Osteoblast (primary cell): Measurements from ENCODE around the gene PLAC8L1. TPM values are rescaled to one million over a fixed set of nuclear protein-coding genes. Genes with fewer than 3 reads are reported as not detected.

Experiments
- DNase-seq: peaks from one replicate; pipeline ENCODE4 v3.0.0; 2011; ENCODE audit warnings: low spot score, mixed read lengths; ENCODE audit not compliant: insufficient read length; ENCODE audit errors: missing footprints
- H2AFZ ChIP-seq: 2 replicates; pipeline ENCODE4 v1.6.0; 2011; ENCODE audit warnings: mild to moderate bottlenecking, low read length
- H3K27ac ChIP-seq: 2 replicates; pipeline ENCODE4 v1.5.1; 2011; ENCODE audit warnings: mild to moderate bottlenecking, low read depth, low read length, moderate library complexity
- H3K27me3 ChIP-seq: 2 replicates; pipeline ENCODE4 v1.6.0; 2012; ENCODE audit warnings: mild to moderate bottlenecking, control low read depth, inconsistent platforms, low read length, moderate library complexity; ENCODE audit not compliant: insufficient read depth
- H3K36me3 ChIP-seq: 2 replicates; pipeline ENCODE4 v1.5.1; 2011; ENCODE audit warnings: mild to moderate bottlenecking, low read length, control low read depth, moderate library complexity; ENCODE audit not compliant: insufficient read depth
- H3K4me1 ChIP-seq: 2 replicates; pipeline ENCODE4 v1.5.1; 2011; ENCODE audit warnings: mild to moderate bottlenecking, low read length, control low read depth, moderate library complexity; ENCODE audit not compliant: insufficient read depth
- H3K4me2 ChIP-seq: 2 replicates; pipeline ENCODE4 v1.6.0; 2011; ENCODE audit warnings: mild to moderate bottlenecking, low read length; ENCODE audit not compliant: insufficient read depth
- H3K4me3 ChIP-seq: fragments of 200-600 bp; sonication (generic); 3 replicates; pipeline ENCODE4 v1.5.1; 2012; ENCODE audit warnings: mild to moderate bottlenecking, low read length, inconsistent platforms; ENCODE audit not compliant: insufficient read depth
- H3K79me2 ChIP-seq: 2 replicates; pipeline ENCODE4 v1.6.0; 2012; ENCODE audit warnings: mild to moderate bottlenecking, low read length, control low read depth, inconsistent platforms; ENCODE audit not compliant: insufficient read depth
- H3K9me3 ChIP-seq: 2 replicates; pipeline ENCODE4 v1.5.1; 2011; ENCODE audit warnings: low read depth, low read length, control low read depth
- H4K20me1 ChIP-seq: 2 replicates; pipeline ENCODE4 v1.6.0; 2012; ENCODE audit warnings: mild to moderate bottlenecking, low read length, control low read depth; ENCODE audit not compliant: insufficient read depth
- CTCF ChIP-seq: IDR thresholded peaks from 2 replicates; pipeline ENCODE4 v1.5.1; 2011; ENCODE audit warnings: mild to moderate bottlenecking, low read depth, low read length, moderate library complexity; ENCODE audit errors: extremely low read depth
- total RNA-seq: library from RNA; depleted of rRNA; stranded (reverse); fragments of >200 nt; gene quantifications from 2 replicates; pipeline ENCODE4 v1.2.3, GENCODE V29; 2012

The PLAC8L1 gene
- total RNA-seq, 1 donor = not detected

- Histone ChIP-seq H3K27ac (no peak overlapping the region), H3K9me3 (no peaks in the 10 kb centered on the region), H3K4me3 (no peak overlapping the region), H3K27me3 (no peaks in the 10 kb centered on the region), H4K20me1 (no peaks in the 10 kb centered on the region), H3K4me1 (no peaks in the 10 kb centered on the region), H3K79me2 (no peaks in the 10 kb centered on the region), H3K4me2 (no peak overlapping the region), H3K36me3 (no peaks in the 10 kb centered on the region), H2AFZ (no peak overlapping the region)
- no peak for TF ChIP-seq CTCF
- no peak for DNase-seq
These were observed 37.2 kb downstream of the PLAC8L1 start for GRCh38 chr5:146068206-146068605.

DNA sequence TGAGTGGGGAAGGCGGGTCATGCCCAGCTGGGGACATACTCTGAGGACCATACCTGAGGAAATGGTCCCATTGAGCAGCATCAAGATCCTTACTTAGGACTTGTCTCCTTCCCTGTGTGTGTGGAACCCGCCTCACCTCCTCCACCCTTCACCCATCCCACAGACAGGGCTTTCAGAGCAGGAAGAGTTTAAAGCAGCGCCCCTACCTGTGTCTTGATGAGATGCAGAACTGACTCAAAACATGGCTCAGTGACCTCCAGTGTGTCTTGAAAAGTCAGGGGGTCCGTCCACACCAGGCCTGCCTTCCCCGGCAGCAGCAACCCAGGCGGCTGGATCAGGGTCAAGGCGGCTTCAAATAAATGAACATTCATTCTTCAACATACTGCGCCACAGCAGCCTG lies 38.4 kb downstream of the PLAC8L1 start:
- Histone ChIP-seq H3K4me1 (no peaks in the 10 kb centered on the region), H3K36me3 (peaks cover 3% of the 10 kb centered on the region), H3K4me2 (no peak overlapping the region), H3K27ac (no peak overlapping the region), H3K4me3 (no peak overlapping the region), H3K9me3 (no peaks in the 10 kb centered on the region), H2AFZ (no peak overlapping the region), H3K27me3 (no peaks in the 10 kb centered on the region), H3K79me2 (no peaks in the 10 kb centered on the region), H4K20me1 (no peaks in the 10 kb centered on the region)
- TF ChIP-seq CTCF = no peak
- peak; percentile 39 for DNase-seq

DNA sequence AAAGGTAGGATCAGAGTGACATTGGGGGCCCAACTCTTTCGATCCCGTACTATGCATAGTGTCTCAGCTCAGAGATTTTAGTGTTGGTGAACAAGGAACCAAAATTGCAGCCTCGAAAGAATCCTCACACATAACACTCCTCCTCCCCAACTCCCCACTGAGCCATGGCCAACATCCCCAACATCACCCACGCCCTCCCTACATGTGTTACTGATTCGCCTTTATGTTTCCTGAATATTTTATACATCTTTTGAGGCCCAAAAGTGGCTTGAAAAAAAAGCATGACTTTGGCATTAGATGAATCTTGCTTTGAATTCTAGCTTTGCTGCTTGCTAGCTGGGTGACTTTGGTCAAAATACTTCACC lies 45.2 kb downstream of the PLAC8L1 start:
- no peak for TF ChIP-seq CTCF
- Histone ChIP-seq H3K4me1 (no peaks in the 10 kb centered on the region), H2AFZ (no peak overlapping the region), H3K9me3 (no peaks in the 10 kb centered on the region), H3K4me3 (no peak overlapping the region), H3K27me3 (no peaks in the 10 kb centered on the region), H3K79me2 (no peaks in the 10 kb centered on the region), H3K36me3 (peaks cover 5% of the 10 kb centered on the region), H4K20me1 (no peaks in the 10 kb centered on the region), H3K4me2 (no peak overlapping the region), H3K27ac (no peak overlapping the region)
- peak; percentile 52 for DNase-seq

DNA sequence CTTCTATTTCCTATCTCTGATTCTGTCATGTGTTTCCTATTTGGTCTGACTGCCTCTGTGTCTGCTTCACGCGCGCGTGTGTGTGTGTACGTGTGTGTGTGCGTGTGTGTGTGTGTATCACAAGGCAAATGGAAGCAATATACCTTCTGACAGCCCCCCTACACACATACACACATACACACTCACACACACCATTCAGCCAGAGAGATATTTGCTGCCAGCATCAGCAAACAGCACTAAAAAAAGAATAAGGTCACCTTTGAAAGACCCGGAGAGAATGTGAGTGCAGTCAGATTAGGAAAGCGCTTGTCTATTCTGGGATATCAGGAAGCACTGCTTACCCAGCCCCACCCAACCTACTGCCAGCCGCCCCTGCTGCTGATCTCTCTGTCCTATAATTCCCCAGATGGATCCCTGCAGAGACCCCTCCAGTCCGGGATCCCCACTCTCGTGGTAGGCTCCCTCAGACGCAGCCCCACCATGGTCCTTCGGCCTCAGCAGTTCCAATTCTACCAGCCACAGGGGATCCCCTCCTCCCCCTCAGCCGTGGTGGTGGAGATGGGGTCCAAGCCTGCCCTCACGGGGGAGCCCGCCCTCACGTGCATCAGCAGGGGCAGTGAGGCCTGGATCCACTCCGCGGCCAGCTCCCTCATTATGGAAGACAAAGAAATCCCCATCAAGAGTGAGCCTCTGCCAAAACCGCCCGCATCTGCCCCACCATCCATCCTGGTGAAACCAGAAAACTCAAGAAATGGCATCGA lies 45.7 kb downstream of the PLAC8L1 start:
- Histone ChIP-seq H3K4me1 (no peaks in the 10 kb centered on the region), H3K4me3 (no peak overlapping the region), H3K27ac (no peak overlapping the region), H3K36me3 (peaks cover 5% of the 10 kb centered on the region), H3K4me2 (no peak overlapping the region), H3K27me3 (no peaks in the 10 kb centered on the region), H2AFZ (no peak overlapping the region), H3K9me3 (no peaks in the 10 kb centered on the region), H3K79me2 (no peaks in the 10 kb centered on the region), H4K20me1 (no peaks in the 10 kb centered on the region)
- no peak for DNase-seq
- no peak for TF ChIP-seq CTCF
